ENCODE results near the gene RAPGEF4. TPM values are rescaled to one million over a fixed set of nuclear protein-coding genes. Genes with fewer than 3 reads are reported as not detected.

Gene RAPGEF4
- total RNA-seq, 8 experiments from 2014 or later: 0.51 to 19.3 (median 7.4) TPM

DNA sequence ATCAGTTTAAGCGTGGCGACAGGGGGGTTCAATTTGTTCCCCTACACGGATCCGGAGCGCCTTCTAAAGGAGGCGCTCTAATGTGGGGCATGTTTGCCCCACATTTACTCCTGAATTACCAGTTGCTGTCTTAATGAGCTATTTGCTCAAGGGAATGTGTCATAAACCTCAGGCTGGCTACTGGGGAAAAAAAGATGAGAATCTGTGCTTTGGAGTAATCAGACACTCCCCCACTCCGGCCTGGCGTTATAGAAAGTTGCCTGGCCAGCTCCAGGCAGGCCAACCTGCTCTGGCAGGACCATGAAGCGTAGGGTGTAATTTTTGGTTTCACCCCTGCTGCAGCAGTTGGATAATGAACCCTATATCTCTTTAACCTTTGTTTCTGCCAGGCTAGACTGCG is 309.0 kb downstream of the RAPGEF4 start:
- no peaks in the 10 kb centered on the region for H3K4me1 ChIP-seq (replicated peaks in 1 of 2)
- no peak overlapping the region for H3K27ac ChIP-seq
- no peak for ATAC-seq (replicated peaks in 6 of 8)
- in situ Hi-C loops (cut with MboI; ENCODE audit: low pct_unique_long_range_greater_than_20kb in 2 of 9, low sequenced_read_pairs in 9 of 9, unreplicated experiment in 9 of 9): loop anchor here in 7 of 9 experiments (25.0 kb wide), 3 partner anchors 168 to 1293 kb away; partner anchors contain the start of gene SP9 (in 2 of the 7)
- H3K4me3 ChIP-seq: no peak overlapping the region
- 73 to 100% (median 87%) methylated on average over 1 to 10 of the region's 10 CpGs; no CpG with 5 or more reads in 4 of the 10 experiments for WGBS, 10 experiments

DNA sequence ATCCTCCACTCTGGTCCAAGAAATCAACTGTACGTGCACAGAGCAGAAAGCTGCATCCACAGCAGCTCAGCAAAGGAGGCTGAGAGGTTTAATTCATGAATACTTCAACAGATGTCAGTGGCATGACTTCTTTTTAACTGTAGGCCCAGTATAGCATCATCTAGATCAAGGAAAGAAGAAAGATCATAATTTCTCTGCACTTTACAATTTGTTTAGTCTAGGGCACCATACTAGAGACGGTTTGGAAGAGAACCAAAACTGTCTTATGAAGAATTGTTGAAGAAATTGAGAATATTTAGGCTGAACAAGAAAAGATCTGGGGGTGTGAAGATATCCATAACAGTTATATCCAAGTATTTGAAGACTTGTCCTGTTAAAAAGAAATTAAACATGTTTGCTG is 309.5 kb downstream of the RAPGEF4 start:
- Histone ChIP-seq H3K27ac (no peak overlapping the region), H3K4me3 (no peak overlapping the region), H3K4me1 (replicated peaks in 1 of 2) (no peaks in the 10 kb centered on the region)
- 80 to 100% (median 98%) methylated on average over 1 to 2 of the region's 2 CpGs for WGBS, 10 experiments
- in situ Hi-C loops (cut with MboI; ENCODE audit: low pct_unique_long_range_greater_than_20kb in 2 of 9, low sequenced_read_pairs in 9 of 9, unreplicated experiment in 9 of 9): loop anchor here in 7 of 9 experiments (25.0 kb wide), 3 partner anchors 167 to 1292 kb away; partner anchors contain the start of gene SP9 (in 2 of the 7)
- no peak for ATAC-seq (replicated peaks in 6 of 8)

DNA sequence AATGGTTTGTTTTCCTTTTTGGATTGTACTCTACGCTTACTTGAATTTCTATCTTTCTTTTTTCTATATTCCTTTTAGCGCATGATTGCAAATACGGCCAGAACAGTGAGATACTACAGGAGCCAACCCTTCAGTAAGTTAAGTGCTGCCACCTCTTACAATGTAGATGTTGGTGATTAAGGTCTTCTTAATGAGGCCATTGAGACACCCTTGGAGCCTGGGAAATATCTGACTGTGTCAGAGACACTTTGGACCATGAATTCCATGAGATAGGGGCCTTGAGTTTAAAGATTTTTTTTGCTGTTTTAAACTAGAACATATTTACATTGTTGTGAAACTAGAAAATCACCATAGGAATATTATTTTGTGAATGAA is 312.9 kb downstream of the RAPGEF4 start:
- ATAC-seq (replicated peaks in 6 of 8): peak in 7 of 8 experiments; percentile 13 to 66 (median 60)
- Histone ChIP-seq H3K4me3 (no peak overlapping the region), H3K4me1 (replicated peaks in 1 of 2) (no peaks in the 10 kb centered on the region), H3K27ac (no peak overlapping the region)
- 88 to 100% (median 95%) methylated on average over 2 to 3 of the region's 3 CpGs; no CpG with 5 or more reads in 2 of the 10 experiments for WGBS, 10 experiments
- in situ Hi-C loops (cut with MboI; ENCODE audit: low pct_unique_long_range_greater_than_20kb in 2 of 9, low sequenced_read_pairs in 9 of 9, unreplicated experiment in 9 of 9): loop anchor here in 7 of 9 experiments (25.0 kb wide), 3 partner anchors 164 to 1289 kb away; partner anchors contain the start of gene SP9 (in 2 of the 7)

DNA sequence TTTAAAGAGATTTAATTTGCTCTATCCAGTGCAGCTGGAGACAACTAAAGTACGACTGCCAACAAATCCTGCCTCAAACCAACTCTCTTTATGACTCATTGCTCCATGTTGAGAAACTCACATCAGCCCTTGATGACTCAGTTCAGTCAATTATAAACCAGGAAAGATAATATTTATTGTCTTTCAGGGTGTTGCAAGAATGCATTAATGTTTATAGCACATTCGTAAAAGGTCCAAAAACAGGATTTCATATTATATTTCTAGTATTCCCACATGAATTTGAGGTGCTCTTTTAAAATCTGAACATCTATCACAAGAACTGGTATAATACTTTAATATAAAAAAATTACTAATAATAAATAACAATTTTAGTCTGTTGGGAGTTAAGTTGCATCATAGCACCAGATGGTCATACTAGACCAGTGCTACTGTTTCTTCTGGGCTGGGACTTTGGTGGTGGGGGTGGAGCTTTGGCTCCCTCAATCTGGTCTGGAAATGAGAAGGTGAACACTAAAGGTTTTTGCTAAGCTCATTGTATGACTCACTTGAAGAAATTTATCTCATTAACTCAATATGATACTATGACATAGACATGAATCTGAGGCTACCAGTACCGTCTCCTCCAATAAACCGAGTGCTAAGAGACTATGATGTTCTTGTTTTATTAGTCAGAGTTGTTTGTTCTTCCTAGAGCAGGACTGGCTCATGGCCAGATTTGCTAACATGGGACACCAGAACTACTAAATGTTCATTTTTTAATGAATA is 313.4 kb downstream of the RAPGEF4 start:
- ATAC-seq (replicated peaks in 6 of 8): peak; percentile 51 to 94 (median 89)
- no peak overlapping the region for H3K27ac ChIP-seq
- no peaks in the 10 kb centered on the region for H3K4me1 ChIP-seq (replicated peaks in 1 of 2)
- no peak overlapping the region for H3K4me3 ChIP-seq
- WGBS, 10 experiments: 0 to 82% (median 40%) methylated on average over 1 to 4 of the region's 4 CpGs; no CpG with 5 or more reads in 1 of the 10 experiments
- in situ Hi-C loops (cut with MboI; ENCODE audit: low pct_unique_long_range_greater_than_20kb in 2 of 9, low sequenced_read_pairs in 9 of 9, unreplicated experiment in 9 of 9): loop anchor here in 7 of 9 experiments (25.0 kb wide), 3 partner anchors 163 to 1288 kb away; partner anchors contain the start of gene SP9 (in 2 of the 7)

DNA sequence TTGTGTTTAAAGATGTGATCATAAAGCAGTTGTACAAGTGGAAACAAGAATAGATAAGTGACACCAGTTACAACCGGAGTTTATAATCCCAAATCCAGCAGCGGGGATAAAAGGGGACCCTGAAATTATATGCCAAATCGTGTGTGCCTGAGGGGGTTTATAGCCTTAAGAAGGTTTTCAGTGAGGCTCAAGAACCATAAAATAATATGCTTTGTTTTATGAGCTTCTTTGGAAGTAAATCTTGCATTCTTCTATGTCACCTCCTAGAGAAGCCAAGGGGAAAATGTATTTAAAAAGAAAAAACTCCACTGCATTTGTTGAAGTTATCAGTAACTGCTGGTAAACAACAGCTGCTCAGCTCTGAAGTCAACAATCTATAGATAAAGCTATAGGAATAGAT is 314.2 kb downstream of the RAPGEF4 start:
- no peak for ATAC-seq (replicated peaks in 6 of 8)
- WGBS, 10 experiments: 78 to 100% (median 86%) methylated on average over 1 to 3 of the region's 3 CpGs; no CpG with 5 or more reads in 1 of the 10 experiments
- no peaks in the 10 kb centered on the region for H3K4me1 ChIP-seq (replicated peaks in 1 of 2)
- in situ Hi-C loops (cut with MboI; ENCODE audit: low pct_unique_long_range_greater_than_20kb in 2 of 9, low sequenced_read_pairs in 9 of 9, unreplicated experiment in 9 of 9): loop anchor here in 8 of 9 experiments (25.0 kb wide), 4 partner anchors 162 to 1287 kb away; partner anchors contain the start of genes SP9 (in 2 of the 8) and CDCA7 (in 1 of the 8)
- H3K27ac ChIP-seq: no peak overlapping the region
- H3K4me3 ChIP-seq: no peak overlapping the region

DNA sequence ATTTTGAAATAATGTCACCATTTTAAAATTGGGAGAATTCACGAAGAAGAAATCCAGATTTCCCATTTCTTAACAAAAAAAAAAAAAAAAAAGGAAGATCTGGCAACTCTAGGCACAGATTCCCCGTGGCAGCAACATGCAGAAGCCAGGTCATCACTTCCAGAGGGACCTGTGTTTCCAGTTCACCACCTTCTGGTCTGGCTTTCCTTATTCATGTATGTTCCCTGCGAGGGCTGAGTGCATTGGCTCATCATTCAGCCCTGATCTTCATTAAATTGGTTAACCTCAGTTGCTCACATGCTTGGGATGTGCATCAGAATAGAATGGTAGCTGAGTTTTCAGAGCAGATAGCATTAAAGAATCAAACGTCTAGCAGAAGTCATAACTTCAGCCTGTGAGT is 315.0 kb downstream of the RAPGEF4 start:
- 82 to 100% (median 89%) methylated on average over 1 to 4 of the region's 4 CpGs; no CpG with 5 or more reads in 2 of the 10 experiments for WGBS, 10 experiments
- Histone ChIP-seq H3K4me3 (no peak overlapping the region), H3K4me1 (replicated peaks in 1 of 2) (no peaks in the 10 kb centered on the region), H3K27ac (no peak overlapping the region)
- in situ Hi-C loops (cut with MboI; ENCODE audit: low pct_unique_long_range_greater_than_20kb in 2 of 9, low sequenced_read_pairs in 9 of 9, unreplicated experiment in 9 of 9): loop anchor here in 1 of 9 experiments (25.0 kb wide), 1 partner anchor 312 kb away; the partner anchor contains the start of gene CDCA7
- no peak for ATAC-seq (replicated peaks in 6 of 8)

DNA sequence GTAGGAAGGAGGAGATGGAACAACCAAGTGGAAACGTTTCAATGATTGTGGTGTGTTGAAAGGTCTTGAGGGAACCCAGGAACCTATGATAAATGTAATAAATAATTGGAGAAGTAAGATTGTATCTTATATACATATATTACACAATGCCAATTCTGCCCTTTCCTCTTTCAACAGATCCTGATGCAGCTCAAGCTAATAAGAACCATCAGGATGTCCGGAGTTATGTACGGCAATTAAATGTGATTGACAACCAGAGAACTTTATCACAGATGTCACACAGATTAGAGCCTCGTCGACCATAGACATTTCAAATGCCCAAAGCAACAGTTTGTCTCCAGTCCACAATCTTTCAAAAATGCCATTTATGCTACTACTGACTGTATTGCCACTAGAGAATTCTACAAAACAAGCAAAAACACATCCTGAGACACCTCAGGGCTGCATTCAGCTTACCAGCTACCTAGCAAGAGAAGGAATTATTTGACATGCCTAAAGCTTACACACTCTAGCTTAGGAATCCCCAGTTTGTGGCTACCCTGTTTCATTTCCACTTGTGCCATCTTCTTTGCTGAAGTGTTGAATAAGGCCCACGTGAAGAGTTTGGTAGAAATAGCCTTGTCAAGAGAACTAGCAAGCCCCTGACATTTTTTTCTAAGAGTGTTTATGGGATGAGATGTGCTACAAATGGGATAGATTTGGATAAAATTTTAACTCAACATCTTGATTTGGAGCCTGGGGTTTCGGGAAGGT is 316.0 kb downstream of the RAPGEF4 start:
- in situ Hi-C loops (cut with MboI; ENCODE audit: low pct_unique_long_range_greater_than_20kb in 2 of 9, low sequenced_read_pairs in 9 of 9, unreplicated experiment in 9 of 9): loop anchor here in 1 of 9 experiments (25.0 kb wide), 1 partner anchor 311 kb away; the partner anchor contains the start of gene CDCA7

DNA sequence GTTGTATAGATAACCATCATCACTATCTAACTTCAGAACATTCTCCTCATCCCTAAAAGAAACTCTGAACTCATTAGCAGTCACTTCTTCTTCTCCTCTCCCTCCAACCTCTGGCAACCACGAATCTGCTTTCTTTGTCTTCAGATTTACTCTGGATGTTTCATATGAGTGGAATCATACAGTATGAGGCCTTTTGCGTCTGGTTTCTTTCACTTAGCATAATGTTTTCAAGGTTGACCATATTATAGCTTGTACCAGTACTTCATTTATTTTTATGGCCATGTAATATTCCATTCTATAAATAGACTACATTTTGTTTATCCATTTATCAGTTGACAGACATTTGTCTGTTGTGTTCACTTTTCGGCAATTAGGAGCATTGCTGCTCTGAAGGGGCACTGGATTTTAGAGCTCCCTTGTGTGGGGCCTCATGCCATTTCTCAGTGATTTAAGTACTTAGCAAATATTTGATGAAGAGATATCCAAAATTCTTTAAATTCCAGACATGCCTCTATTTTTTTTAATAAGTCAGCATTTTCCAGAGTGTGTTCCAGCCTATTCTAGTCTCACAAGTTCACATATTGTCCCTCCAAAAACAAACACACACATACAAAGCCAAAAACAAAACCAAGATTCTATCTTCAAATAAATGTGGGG is 317.5 kb downstream of the RAPGEF4 start:
- 59 to 100% (median 83%) methylated on average over 2 to 3 of the region's 3 CpGs; no CpG with 5 or more reads in 1 of the 10 experiments for WGBS, 10 experiments
- Histone ChIP-seq H3K4me3 (no peak overlapping the region), H3K27ac (no peak overlapping the region), H3K4me1 (replicated peaks in 1 of 2) (no peaks in the 10 kb centered on the region)
- no peak for ATAC-seq (replicated peaks in 6 of 8)
- in situ Hi-C loops (cut with MboI; ENCODE audit: low pct_unique_long_range_greater_than_20kb in 2 of 9, low sequenced_read_pairs in 9 of 9, unreplicated experiment in 9 of 9): loop anchor here in 1 of 9 experiments (25.0 kb wide), 1 partner anchor 309 kb away; the partner anchor contains the start of gene CDCA7

More for the DNA sequence above, 316.0 kb downstream of the RAPGEF4 start:
- Histone ChIP-seq H3K4me3 (no peak overlapping the region), H3K4me1 (replicated peaks in 1 of 2) (no peaks in the 10 kb centered on the region), H3K27ac (no peak overlapping the region)
- 67 to 100% (median 81%) methylated on average over 1 to 7 of the region's 7 CpGs for WGBS, 10 experiments
- ATAC-seq (replicated peaks in 6 of 8): no peak

DNA sequence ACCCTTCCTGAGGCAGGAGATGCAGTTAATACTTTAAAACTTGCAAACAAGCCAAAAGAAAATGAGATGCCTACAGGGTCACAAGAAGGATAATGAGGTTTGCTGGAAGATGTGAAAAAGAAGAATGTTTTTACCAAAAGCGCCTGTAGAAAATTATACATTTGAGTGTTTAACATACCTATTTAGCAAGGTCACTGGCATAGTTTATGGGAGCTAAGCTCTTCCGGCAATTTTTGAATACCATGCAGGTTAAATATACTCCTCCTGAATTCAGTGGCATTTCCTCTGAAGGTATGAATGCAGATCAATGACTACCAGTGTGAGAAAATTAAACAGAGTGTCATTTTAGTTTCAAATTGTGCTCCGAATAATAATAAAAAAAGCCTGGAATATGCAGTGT is 318.8 kb downstream of the RAPGEF4 start:
- Histone ChIP-seq H3K27ac (no peak overlapping the region), H3K4me1 (replicated peaks in 1 of 2) (no peaks in the 10 kb centered on the region), H3K4me3 (no peak overlapping the region)
- ATAC-seq (replicated peaks in 6 of 8): peak in 3 of 8 experiments; percentile 25 to 86 (median 45)
- WGBS, 10 experiments: 15 to 100% (median 89%) methylated on average over 1 to 3 of the region's 3 CpGs
- in situ Hi-C loops (cut with MboI; ENCODE audit: low pct_unique_long_range_greater_than_20kb in 2 of 9, low sequenced_read_pairs in 9 of 9, unreplicated experiment in 9 of 9): loop anchor here in 1 of 9 experiments (25.0 kb wide), 1 partner anchor 308 kb away; the partner anchor contains the start of gene CDCA7

DNA sequence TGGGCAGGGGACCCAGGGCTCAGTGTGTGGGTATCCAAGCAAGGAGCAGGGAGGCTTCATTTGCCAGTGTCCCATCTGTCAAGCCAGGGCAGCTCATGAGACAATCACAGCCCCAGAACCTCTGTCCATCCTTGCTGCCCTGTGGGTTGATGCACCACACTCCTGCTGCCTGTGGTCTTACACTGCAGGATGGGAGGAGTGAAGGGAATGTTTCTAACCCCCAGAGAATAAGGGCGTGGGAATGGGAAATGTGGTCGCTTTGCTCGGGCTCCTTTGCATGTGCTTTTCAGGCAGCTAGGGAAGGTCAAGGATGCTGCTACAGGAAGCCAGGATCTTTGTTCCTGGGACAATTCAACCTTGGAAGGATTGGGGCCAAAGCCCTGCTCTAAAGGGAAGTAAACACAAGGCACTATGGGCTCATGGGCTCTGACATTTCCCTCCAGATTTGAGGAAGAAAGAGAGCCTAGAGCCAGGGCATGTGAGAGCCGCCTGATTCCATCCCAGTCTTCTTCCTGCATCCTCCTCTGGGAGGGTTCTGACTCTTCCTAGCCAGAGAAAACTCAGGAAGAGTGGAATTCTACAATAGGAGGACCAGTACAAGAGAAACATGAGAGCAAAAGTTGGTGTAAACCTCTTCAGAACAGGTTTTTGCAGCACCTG is 321.2 kb downstream of the RAPGEF4 start:
- in situ Hi-C loops (cut with MboI; ENCODE audit: low pct_unique_long_range_greater_than_20kb in 2 of 9, low sequenced_read_pairs in 9 of 9, unreplicated experiment in 9 of 9): loop anchor here in 1 of 9 experiments (25.0 kb wide), 1 partner anchor 305 kb away; the partner anchor contains the start of gene CDCA7
- Histone ChIP-seq H3K4me1 (replicated peaks in 1 of 2) (no peaks in the 10 kb centered on the region), H3K27ac (no peak overlapping the region), H3K4me3 (no peak overlapping the region)
- 25 to 100% (median 76%) methylated on average over 1 to 3 of the region's 4 CpGs; no CpG with 5 or more reads in 3 of the 10 experiments for WGBS, 10 experiments
- ATAC-seq (replicated peaks in 6 of 8): no peak

DNA sequence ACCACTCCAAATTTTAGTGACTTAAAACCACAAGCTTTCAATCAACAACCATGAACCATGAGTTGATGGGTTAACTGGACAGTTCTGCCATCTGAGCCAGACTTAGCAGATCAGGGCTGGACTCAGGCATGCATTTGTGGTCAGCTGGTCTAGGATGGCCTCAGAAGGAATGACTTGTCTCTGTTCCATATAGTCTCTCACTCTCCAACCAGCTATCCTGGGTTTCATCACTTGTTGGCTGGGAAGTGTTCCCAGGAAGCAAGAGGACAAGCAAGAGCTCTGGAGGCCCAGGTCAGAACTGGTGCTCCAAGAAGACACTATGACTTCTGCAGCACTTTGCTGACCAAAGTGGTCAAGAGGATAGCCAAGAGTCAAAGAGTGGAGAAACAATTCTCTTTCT is 322.5 kb downstream of the RAPGEF4 start:
- H3K27ac ChIP-seq: no peak overlapping the region
- no peak overlapping the region for H3K4me3 ChIP-seq
- in situ Hi-C loops (cut with MboI; ENCODE audit: low pct_unique_long_range_greater_than_20kb in 2 of 9, low sequenced_read_pairs in 9 of 9, unreplicated experiment in 9 of 9): loop anchor here in 1 of 9 experiments (25.0 kb wide), 1 partner anchor 304 kb away; the partner anchor contains the start of gene CDCA7
- H3K4me1 ChIP-seq (replicated peaks in 1 of 2): no peaks in the 10 kb centered on the region
- ATAC-seq (replicated peaks in 6 of 8): no peak

DNA sequence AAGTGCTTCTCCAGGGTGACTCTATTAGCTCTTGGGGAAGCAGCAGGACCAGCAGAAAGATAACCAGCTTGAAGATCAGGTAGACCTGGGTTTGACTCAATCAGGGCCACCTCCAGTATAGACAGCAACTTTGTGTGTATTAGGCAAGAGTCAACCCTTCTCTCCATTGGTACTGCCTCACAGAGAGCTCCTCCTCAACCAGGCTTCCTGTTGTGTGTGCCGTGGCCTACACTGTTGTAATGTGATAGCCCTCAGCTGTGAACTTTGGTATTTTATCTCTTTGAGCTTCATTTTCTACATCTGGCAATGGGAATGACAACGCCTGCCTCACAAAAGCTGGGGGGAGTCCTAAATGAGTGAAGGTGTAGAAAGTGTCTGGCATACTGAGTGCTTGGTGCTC is 323.0 kb downstream of the RAPGEF4 start:
- H3K4me1 ChIP-seq (replicated peaks in 1 of 2): no peaks in the 10 kb centered on the region
- ATAC-seq (replicated peaks in 6 of 8): peak in 1 of 8 experiments; percentile 41
- in situ Hi-C loops (cut with MboI; ENCODE audit: low pct_unique_long_range_greater_than_20kb in 2 of 9, low sequenced_read_pairs in 9 of 9, unreplicated experiment in 9 of 9): loop anchor here in 1 of 9 experiments (25.0 kb wide), 1 partner anchor 304 kb away; the partner anchor contains the start of gene CDCA7
- no peak overlapping the region for H3K4me3 ChIP-seq
- WGBS, 10 experiments: 71 to 100% (median 83%) methylated on average over 1 to 2 of the region's 2 CpGs; no CpG with 5 or more reads in 4 of the 10 experiments
- no peak overlapping the region for H3K27ac ChIP-seq

Measured in motor neuron (in vitro differentiated cells).